ENCODE results near the gene CCNF.

Gene CCNF

DNA sequence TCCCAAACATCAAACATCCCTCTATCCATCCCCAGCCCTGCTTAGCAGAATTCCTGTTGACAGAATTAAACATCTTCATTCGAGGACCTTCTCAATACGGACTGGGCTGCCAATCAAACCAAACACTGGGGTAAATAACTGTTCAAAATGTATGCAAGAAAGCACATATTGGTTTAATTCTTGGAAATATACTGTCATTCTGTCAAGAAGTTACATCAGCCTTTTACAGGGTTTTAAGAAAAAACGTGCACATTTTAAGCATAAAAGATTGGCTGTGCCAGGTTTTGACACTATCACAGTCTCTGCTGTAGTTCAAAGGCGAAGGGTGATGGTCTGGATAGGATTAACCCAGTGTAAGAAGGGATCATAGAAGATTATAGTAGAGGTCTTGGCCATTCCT is 25.1 kb upstream of the CCNF start:
- Histone ChIP-seq H2AFZ (no peak overlapping the region), H3K79me2 (no peaks in the 10 kb centered on the region), H3K9ac (no peak overlapping the region), H3K27ac (no peak overlapping the region), H3K4me1 (no peaks in the 10 kb centered on the region), H3K36me3 (ENCODE audit: control insufficient read depth, insufficient read depth, low read length) (no peaks in the 10 kb centered on the region), H3K27me3 (ENCODE audit: control insufficient read depth, insufficient read depth, low read length) (no peaks in the 10 kb centered on the region), H3K4me3 (ENCODE audit: low read depth, low read length) (no peak overlapping the region), H3K4me2 (ENCODE audit: low read length) (no peak overlapping the region), H3K9me3 (ENCODE audit: control insufficient read depth, low read length) (no peaks in the 10 kb centered on the region)
- TF ChIP-seq, protein P1, sequence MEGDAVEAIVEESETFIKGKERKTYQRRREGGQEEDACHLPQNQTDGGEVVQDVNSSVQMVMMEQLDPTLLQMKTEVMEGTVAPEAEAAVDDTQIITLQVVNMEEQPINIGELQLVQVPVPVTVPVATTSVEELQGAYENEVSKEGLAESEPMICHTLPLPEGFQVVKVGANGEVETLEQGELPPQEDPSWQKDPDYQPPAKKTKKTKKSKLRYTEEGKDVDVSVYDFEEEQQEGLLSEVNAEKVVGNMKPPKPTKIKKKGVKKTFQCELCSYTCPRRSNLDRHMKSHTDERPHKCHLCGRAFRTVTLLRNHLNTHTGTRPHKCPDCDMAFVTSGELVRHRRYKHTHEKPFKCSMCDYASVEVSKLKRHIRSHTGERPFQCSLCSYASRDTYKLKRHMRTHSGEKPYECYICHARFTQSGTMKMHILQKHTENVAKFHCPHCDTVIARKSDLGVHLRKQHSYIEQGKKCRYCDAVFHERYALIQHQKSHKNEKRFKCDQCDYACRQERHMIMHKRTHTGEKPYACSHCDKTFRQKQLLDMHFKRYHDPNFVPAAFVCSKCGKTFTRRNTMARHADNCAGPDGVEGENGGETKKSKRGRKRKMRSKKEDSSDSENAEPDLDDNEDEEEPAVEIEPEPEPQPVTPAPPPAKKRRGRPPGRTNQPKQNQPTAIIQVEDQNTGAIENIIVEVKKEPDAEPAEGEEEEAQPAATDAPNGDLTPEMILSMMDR (IDR thresholded peaks at IDR 0.05), result no peak

DNA sequence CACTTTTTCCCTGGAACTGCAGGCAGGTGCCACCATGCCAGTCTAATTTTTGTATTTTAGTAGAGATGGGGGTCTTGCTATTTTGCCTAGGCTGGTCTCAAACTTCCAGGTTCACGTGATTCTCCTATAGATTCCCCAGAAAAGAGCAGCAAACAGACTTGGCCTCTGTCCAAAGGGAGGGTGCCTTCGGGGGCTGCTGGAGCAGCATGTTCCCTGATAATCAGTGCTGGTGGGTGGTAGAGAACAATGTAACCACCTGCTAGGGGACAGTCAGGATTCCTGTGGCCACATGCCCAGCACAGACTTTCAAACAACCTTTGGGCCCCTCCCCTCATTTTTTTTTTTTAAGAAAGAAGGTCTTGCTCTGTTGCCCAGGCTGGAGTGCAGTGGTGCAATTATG is 14.2 kb upstream of the CCNF start:
- Histone ChIP-seq H3K79me2 (no peaks in the 10 kb centered on the region), H3K4me2 (ENCODE audit: low read length) (no peak overlapping the region), H3K27ac (no peak overlapping the region), H2AFZ (no peak overlapping the region), H3K36me3 (ENCODE audit: control insufficient read depth, insufficient read depth, low read length) (no peaks in the 10 kb centered on the region), H3K27me3 (ENCODE audit: control insufficient read depth, insufficient read depth, low read length) (no peaks in the 10 kb centered on the region), H3K9me3 (ENCODE audit: control insufficient read depth, low read length) (no peaks in the 10 kb centered on the region), H3K4me3 (ENCODE audit: low read depth, low read length) (no peak overlapping the region), H3K4me1 (no peaks in the 10 kb centered on the region), H3K9ac (no peak overlapping the region)
- TF ChIP-seq, protein P1 (IDR thresholded peaks at IDR 0.05), result no peak

DNA sequence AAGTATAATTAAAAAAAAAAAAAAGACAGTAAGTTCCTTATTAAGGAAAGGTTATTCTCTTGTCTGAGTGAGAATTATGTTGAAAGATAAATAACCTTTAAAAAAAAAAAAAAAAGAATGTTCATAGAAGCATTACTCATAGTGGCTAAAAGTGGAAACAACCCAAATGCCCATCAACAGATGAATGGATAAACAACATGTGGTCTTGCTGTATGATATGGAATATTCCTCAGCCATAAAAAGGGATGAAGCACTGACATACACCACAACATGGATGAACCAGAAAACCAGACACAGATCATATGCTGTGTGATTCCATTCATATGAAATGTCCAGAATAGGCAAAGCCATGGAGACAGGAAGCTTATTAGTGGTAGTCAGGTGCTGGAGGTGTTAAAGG is 9.2 kb upstream of the CCNF start:
- Histone ChIP-seq H3K4me1 (no peaks in the 10 kb centered on the region), H3K27ac (no peak overlapping the region), H3K79me2 (no peaks in the 10 kb centered on the region), H3K36me3 (ENCODE audit: control insufficient read depth, insufficient read depth, low read length) (no peaks in the 10 kb centered on the region), H3K4me2 (ENCODE audit: low read length) (no peak overlapping the region), H3K4me3 (ENCODE audit: low read depth, low read length) (no peak overlapping the region), H3K9ac (no peak overlapping the region), H3K27me3 (ENCODE audit: control insufficient read depth, insufficient read depth, low read length) (no peaks in the 10 kb centered on the region), H2AFZ (no peak overlapping the region), H3K9me3 (ENCODE audit: control insufficient read depth, low read length) (no peaks in the 10 kb centered on the region)
- TF ChIP-seq, protein P1 (IDR thresholded peaks at IDR 0.05), result no peak

DNA sequence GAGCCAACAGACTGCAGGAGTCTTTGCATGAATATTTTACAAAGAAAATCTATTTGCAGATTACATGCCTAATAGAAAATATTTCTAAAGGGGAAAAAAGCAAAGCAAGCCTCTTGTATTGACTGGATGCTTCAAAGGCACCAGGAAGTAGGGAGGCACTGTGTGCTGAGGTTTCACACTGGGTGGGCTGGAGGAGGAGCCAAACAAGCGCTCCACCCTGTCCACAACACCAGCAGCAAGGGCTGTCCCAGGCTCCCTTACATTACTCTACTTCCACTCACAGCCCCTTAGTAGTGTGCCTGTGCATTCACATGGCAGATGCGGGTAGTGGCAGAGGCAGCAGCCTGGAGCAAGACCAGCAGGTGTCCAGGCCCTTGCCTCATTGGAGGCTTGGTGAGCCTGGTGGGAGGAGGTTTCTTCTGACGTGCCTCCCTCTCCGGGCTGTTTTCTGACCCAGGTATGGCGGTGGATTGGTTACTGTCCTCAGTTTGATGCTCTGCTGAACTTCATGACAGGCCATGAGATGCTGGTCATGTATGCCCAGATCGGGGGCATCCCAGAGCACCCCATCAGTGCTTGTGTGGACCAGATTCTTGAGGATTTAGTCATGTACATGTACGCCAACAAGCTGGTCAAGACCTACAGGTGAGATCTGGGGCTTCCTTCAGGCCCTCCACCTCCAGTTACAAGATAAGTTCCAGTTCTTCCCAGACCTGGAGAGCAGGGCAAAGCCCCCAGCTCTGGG is 7.0 kb upstream of the CCNF start:
- Histone ChIP-seq H3K27ac (no peak overlapping the region), H3K4me3 (ENCODE audit: low read depth, low read length) (no peak overlapping the region), H3K79me2 (no peaks in the 10 kb centered on the region), H2AFZ (no peak overlapping the region), H3K9ac (no peak overlapping the region), H3K27me3 (ENCODE audit: control insufficient read depth, insufficient read depth, low read length) (no peaks in the 10 kb centered on the region), H3K36me3 (ENCODE audit: control insufficient read depth, insufficient read depth, low read length) (no peaks in the 10 kb centered on the region), H3K9me3 (ENCODE audit: control insufficient read depth, low read length) (no peaks in the 10 kb centered on the region), H3K4me1 (no peaks in the 10 kb centered on the region), H3K4me2 (ENCODE audit: low read length) (no peak overlapping the region)
- TF ChIP-seq, protein P1 (IDR thresholded peaks at IDR 0.05), result no peak
